ENCODE results near the gene LRPPRC. TPM values are rescaled to one million over a fixed set of nuclear protein-coding genes. Genes with fewer than 3 reads are reported as not detected.

Gene LRPPRC
- total RNA-seq (2022; extraction: Qiagen RNA extraction; ENCODE audit: low read depth): 82.3 to 114 TPM (median 96.5 TPM) in 5 replicates

DNA sequence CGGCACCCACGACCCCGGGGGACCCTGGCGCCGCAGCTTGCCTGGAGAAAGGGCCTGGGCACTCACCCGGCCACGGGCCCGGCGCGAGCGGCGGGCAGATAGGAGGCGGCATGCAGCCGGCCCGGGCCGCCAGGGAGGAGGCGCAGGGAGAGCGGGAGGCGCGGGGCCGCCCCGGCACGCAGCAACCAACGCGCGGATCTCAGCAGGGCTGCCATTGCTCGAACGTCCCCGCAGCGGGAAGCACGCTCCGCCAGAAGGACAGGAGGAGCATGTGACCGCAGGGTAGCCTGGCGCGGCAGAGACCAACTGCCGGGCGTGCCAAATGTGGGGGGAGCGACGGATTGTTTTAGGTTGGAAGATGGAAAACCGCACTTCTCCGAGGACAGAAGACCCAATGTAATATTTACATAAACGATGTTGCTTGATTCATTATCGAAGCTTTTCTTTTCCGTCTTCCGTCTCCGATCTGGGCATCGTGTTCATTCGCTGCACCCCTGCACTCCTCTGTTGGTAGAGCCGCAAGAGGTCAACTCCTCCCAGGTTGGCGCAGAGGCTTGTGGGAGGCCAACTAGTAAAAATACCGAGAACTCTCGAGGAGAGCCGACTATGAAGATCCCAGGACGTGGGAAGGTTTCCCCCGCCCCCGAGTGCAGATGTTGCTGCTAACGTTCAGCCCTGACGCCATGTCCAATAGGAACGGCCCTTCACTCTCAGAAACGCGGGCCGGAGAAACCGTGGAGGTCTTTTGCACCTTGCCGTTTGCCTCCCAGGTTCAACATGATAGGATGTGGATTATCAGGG lies at the start of gene LRPPRC:
Gene LRPPRC (minus strand): TSS at position 257 of the 801 bp plus-strand sequence. CDS start 42 bp downstream, at position 215.

DNA sequence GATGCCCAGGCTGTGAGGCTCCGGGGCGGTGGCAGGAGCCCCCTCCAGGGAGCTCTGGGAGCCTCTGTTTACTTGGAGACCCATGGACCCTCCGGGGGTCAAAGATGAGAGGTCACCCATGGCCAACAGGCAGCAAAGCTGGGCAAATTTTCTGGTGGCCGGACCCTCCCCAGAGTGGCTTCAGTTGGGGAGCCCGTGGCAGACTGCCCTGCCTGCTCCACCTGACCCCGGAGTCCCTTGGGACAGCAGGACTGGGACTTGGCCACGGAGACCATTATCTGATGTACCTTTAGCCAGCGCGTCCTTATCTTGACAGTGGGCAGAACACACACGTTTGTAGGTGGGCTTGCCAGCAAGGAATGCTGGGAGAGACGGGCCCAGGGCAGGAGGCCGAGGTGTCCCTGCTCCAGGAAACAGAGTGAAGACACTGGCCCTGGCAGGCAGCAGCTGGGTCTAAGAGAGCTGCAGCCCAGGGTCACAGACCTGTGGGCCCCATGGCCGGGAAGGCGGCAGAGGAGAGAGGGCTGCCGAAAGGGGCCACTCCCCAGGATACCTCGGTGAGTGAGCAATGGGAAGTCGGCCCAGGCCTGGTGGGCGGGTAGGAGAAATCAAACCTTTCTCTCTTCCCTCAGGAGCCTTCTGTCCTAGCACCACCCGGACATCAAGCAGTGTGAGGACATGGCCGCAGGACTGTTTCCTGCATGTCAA lies 157.1 kb downstream of the LRPPRC start, which contains the start of the genes ABCG5 and ABCG8:
Gene ABCG5 (minus strand): TSS at position 280 of the 708 bp plus-strand sequence. CDS start 160 bp downstream, at position 120.
Gene ABCG8 (plus strand): TSS at position 412 of the 708 bp plus-strand sequence. CDS start 83 bp downstream, at position 495.

Other genes starting within 250 kb of the LRPPRC start
- 12.2 to 19.5 TPM (median 16.8 TPM) in 5 replicates for gene DYNC2LI1, start 221.9 kb downstream of the LRPPRC start, total RNA-seq (2022; extraction: Qiagen RNA extraction; ENCODE audit: low read depth)
- gene ABCG5, start 157.2 kb downstream of the LRPPRC start, total RNA-seq (2022; extraction: Qiagen RNA extraction; ENCODE audit: low read depth): not detected in 5 replicates
- not detected in 5 replicates for gene ABCG8, start 157.0 kb downstream of the LRPPRC start, total RNA-seq (2022; extraction: Qiagen RNA extraction; ENCODE audit: low read depth)
- gene PPM1B, start 172.9 kb upstream of the LRPPRC start, total RNA-seq (2022; extraction: Qiagen RNA extraction; ENCODE audit: low read depth): 23.7 to 31.4 TPM (median 29.4 TPM) in 5 replicates